Stimulated activated CD4-positive, alpha-beta T cell treated with anti-CD3 and anti-CD28 coated beads, Interleukin-4, amount 100 ng/mL, for 4 hours (primary cell): ENCODE data around the gene B4GALNT1.
A peak's percentile ranks its signal among the peaks of the same experiment; 100 is the strongest.
"Not testable (repeated sequence)": the region's sequence is repeated elsewhere in the genome, so short reads cannot be mapped to it uniquely, and the experiment has no call there.

Experiments
- DNase-seq, 2 experiments: peaks; one replicate each; pipeline ENCODE4 v3.0.0-alpha.2; 2020

The B4GALNT1 gene

GRCh38 chr12:57632958-57633840 is at the start of gene B4GALNT1:
B4GALNT1 (minus strand) TSS chr12:57633201; CDS start chr12:57632132, 1,069 bp downstream.
- DNase-seq, result peak; percentile 57 to 69

GRCh38 chr12:57679697-57680096 is 46.7 kb upstream of the B4GALNT1 start:
- no peak for DNase-seq

GRCh38 chr12:57677947-57678346 is 44.9 kb upstream of the B4GALNT1 start:
- not testable (repeated sequence) for DNase-seq

- DNase-seq, result no peak
These were observed 41.7 kb upstream of the B4GALNT1 start for GRCh38 chr12:57674691-57675090.

- no peak for DNase-seq
These were observed 39.8 kb upstream of the B4GALNT1 start for GRCh38 chr12:57672801-57673200.

- DNase-seq, result not testable (repeated sequence)
These were observed 38.8 kb upstream of the B4GALNT1 start for GRCh38 chr12:57671811-57672210.

- not testable (repeated sequence) for DNase-seq
These were observed 36.7 kb upstream of the B4GALNT1 start for GRCh38 chr12:57669691-57670090.

GRCh38 chr12:57666897-57667296 is 33.9 kb upstream of the B4GALNT1 start:
- no peak for DNase-seq

GRCh38 chr12:57665066-57665820 is 32.2 kb upstream of the B4GALNT1 start:
- DNase-seq, result not testable (repeated sequence)

- DNase-seq, result no peak
These were observed 28.4 kb upstream of the B4GALNT1 start for GRCh38 chr12:57661376-57661775.

GRCh38 chr12:57658890-57659289 is 25.9 kb upstream of the B4GALNT1 start:
- no peak for DNase-seq

GRCh38 chr12:57657744-57658143 is 24.7 kb upstream of the B4GALNT1 start:
- no peak for DNase-seq

- DNase-seq, result not testable (repeated sequence)
These were observed 23.4 kb upstream of the B4GALNT1 start for GRCh38 chr12:57656408-57656807.

GRCh38 chr12:57655541-57656240 is 22.7 kb upstream of the B4GALNT1 start:
- no peak for DNase-seq

GRCh38 chr12:57654042-57654441 is 21.0 kb upstream of the B4GALNT1 start:
- no peak for DNase-seq

- not testable (repeated sequence) for DNase-seq
These were observed 13.7 kb upstream of the B4GALNT1 start for GRCh38 chr12:57646659-57647049.

- DNase-seq, result not testable (repeated sequence)
These were observed 13.1 kb upstream of the B4GALNT1 start for GRCh38 chr12:57645990-57646658.

GRCh38 chr12:57641699-57642442 is 8.9 kb upstream of the B4GALNT1 start:
- DNase-seq, result no peak

- no peak for DNase-seq
These were observed 7.4 kb upstream of the B4GALNT1 start for GRCh38 chr12:57640175-57641042.

GRCh38 chr12:57638096-57638495 is 5.1 kb upstream of the B4GALNT1 start:
- DNase-seq, result no peak

GRCh38 chr12:57637364-57637763 is 4.4 kb upstream of the B4GALNT1 start:
- no peak for DNase-seq
